Progenitor cell of endocrine pancreas (in vitro differentiated cells): ENCODE results near the gene RPTOR. TPM values are rescaled to one million over a fixed set of nuclear protein-coding genes. Genes with fewer than 3 reads are reported as not detected.

Source experiments
- DNase-seq: peaks from one replicate; pipeline ENCODE4 v3.0.0; 2021; ENCODE audit warnings: low spot score; ENCODE audit not compliant: unreplicated experiment
- H3K27ac Mint-ChIP-seq: 2 replicates; pipeline ENCODE4 v1.8.0; 2021; ENCODE audit warnings: mild to moderate bottlenecking, moderate library complexity, mixed read lengths
- H3K27me3 Mint-ChIP-seq: 2 replicates; pipeline ENCODE4 v1.8.0; 2021; ENCODE audit warnings: mixed read lengths
- H3K36me3 Mint-ChIP-seq: 2 replicates; pipeline ENCODE4 v1.8.0; 2022; ENCODE audit warnings: mixed read lengths; ENCODE audit not compliant: insufficient read depth
- H3K4me1 Mint-ChIP-seq: 2 replicates; pipeline ENCODE4 v1.8.0; 2021; ENCODE audit warnings: low read depth, mixed read lengths
- H3K4me3 Mint-ChIP-seq: 2 replicates; pipeline ENCODE4 v1.8.0; 2021; ENCODE audit warnings: low read depth, mild to moderate bottlenecking, moderate library complexity, mixed read lengths
- H3K9me3 Mint-ChIP-seq: 2 replicates; pipeline ENCODE4 v1.8.0; 2021; ENCODE audit warnings: low read depth, mixed read lengths
- CTCF ChIP-seq: fragments of 200-600 bp; sonication (generic); IDR thresholded peaks from one replicate; pipeline ENCODE4 v1.5.0; 2021; ENCODE audit warnings: antibody characterized with exemption, mild to moderate bottlenecking; ENCODE audit not compliant: unreplicated experiment
- total RNA-seq: library from RNA; stranded (reverse); gene quantifications from 2 replicates; pipeline ENCODE4 v1.2.1, GENCODE V29; 2021

Gene RPTOR
- total RNA-seq, 1 donor from 2014 or later = 40.0 TPM

GRCh38 chr17:80838311-80839025, 293.8 kb downstream of the RPTOR start:
- H3K4me1 Mint-ChIP-seq = no peaks in the 10 kb centered on the region
- H3K36me3 Mint-ChIP-seq = peaks cover 7% of the 10 kb centered on the region
- peak overlapping the region; percentile 33 for H3K27ac Mint-ChIP-seq
- H3K9me3 Mint-ChIP-seq = no peaks in the 10 kb centered on the region
- TF ChIP-seq CTCF = no peak
- H3K4me3 Mint-ChIP-seq = no peak overlapping the region
- no peak for DNase-seq
- no peaks in the 10 kb centered on the region for H3K27me3 Mint-ChIP-seq

- Mint-ChIP-seq H3K27me3 (no peaks in the 10 kb centered on the region), H3K36me3 (peaks cover 7% of the 10 kb centered on the region), H3K4me3 (no peak overlapping the region), H3K27ac (no peak overlapping the region), H3K4me1 (no peaks in the 10 kb centered on the region), H3K9me3 (no peaks in the 10 kb centered on the region)
- DNase-seq = no peak
- TF ChIP-seq CTCF = no peak
Measured at GRCh38 chr17:80839026-80839345, 294.3 kb downstream of the RPTOR start.

GRCh38 chr17:80839511-80839941, 294.9 kb downstream of the RPTOR start:
- no peak for TF ChIP-seq CTCF
- no peak overlapping the region for H3K4me3 Mint-ChIP-seq
- no peaks in the 10 kb centered on the region for H3K9me3 Mint-ChIP-seq
- DNase-seq = no peak
- no peaks in the 10 kb centered on the region for H3K27me3 Mint-ChIP-seq
- no peak overlapping the region for H3K27ac Mint-ChIP-seq
- peaks cover 7% of the 10 kb centered on the region for H3K36me3 Mint-ChIP-seq
- no peaks in the 10 kb centered on the region for H3K4me1 Mint-ChIP-seq

GRCh38 chr17:80839970-80840369, 295.3 kb downstream of the RPTOR start:
- Mint-ChIP-seq H3K4me1 (no peaks in the 10 kb centered on the region), H3K27ac (no peak overlapping the region), H3K9me3 (no peaks in the 10 kb centered on the region), H3K36me3 (peaks cover 7% of the 10 kb centered on the region), H3K27me3 (no peaks in the 10 kb centered on the region), H3K4me3 (no peak overlapping the region)
- TF ChIP-seq CTCF = no peak
- no peak for DNase-seq

GRCh38 chr17:80842456-80843013, 297.9 kb downstream of the RPTOR start:
- no peak for DNase-seq
- Mint-ChIP-seq H3K4me3 (no peak overlapping the region), H3K9me3 (no peaks in the 10 kb centered on the region), H3K27me3 (no peaks in the 10 kb centered on the region), H3K36me3 (peaks cover 7% of the 10 kb centered on the region), H3K27ac (peak overlapping the region; percentile 59), H3K4me1 (peaks cover 2% of the 10 kb centered on the region)
- TF ChIP-seq CTCF = no peak
